Neural cell (in vitro differentiated cells): ENCODE data around the gene LGALS3BP. TPM values are rescaled to one million over a fixed set of nuclear protein-coding genes. Genes with fewer than 3 reads are reported as not detected.

ENCODE experiments used
- H2AFZ ChIP-seq: fragments of 200-600, 300-800 bp; sonication (generic), shearing (Covaris generic); 2 replicates; pipeline ENCODE4 v1.6.0; 2014; ENCODE audit warnings: low read depth, mild to moderate bottlenecking, antibody characterized with exemption, low read length, moderate library complexity
- H3F3A ChIP-seq: fragments of 200-600 bp; shearing (Covaris generic); 2 replicates; pipeline ENCODE4 v1.6.1; 2016; ENCODE audit warnings: mild to moderate bottlenecking, moderate library complexity, mixed read lengths, antibody characterized with exemption, low read length; ENCODE audit not compliant: insufficient read depth, poor library complexity, severe bottlenecking
- H3K27ac ChIP-seq: fragments of 200-600, 300-800 bp; sonication (generic), shearing (Covaris generic); 2 replicates; pipeline ENCODE4 v1.5.1; 2014; ENCODE audit warnings: mild to moderate bottlenecking, low read length, moderate library complexity
- H3K27me3 ChIP-seq: fragments of 300-800, 200-600 bp; sonication (generic), shearing (Covaris generic); 2 replicates; pipeline ENCODE4 v1.6.0; 2014; ENCODE audit warnings: mild to moderate bottlenecking, low read depth, low read length, moderate library complexity; ENCODE audit not compliant: insufficient read depth
- H3K36me3 ChIP-seq: fragments of 300-800, 200-600 bp; sonication (generic), shearing (Covaris generic); 2 replicates; pipeline ENCODE4 v1.5.1; 2014; ENCODE audit warnings: mild to moderate bottlenecking, antibody characterized with exemption, low read length, moderate library complexity; ENCODE audit not compliant: insufficient read depth
- H3K4me2 ChIP-seq: fragments of 300-800, 200-600 bp; sonication (generic), shearing (Covaris generic); 2 replicates; pipeline ENCODE4 v1.6.0; 2014; ENCODE audit warnings: mild to moderate bottlenecking, low read length
- H3K4me3 ChIP-seq: fragments of 300-800, 200-600 bp; sonication (generic), shearing (Covaris generic); 2 replicates; pipeline ENCODE4 v1.5.1; 2014; ENCODE audit warnings: mild to moderate bottlenecking, low read length, moderate library complexity
- H3K79me2 ChIP-seq: fragments of 200-600 bp; shearing (Covaris generic); replicated peaks from 2 replicates; pipeline ENCODE4 v1.6.0; 2014; ENCODE audit warnings: mild to moderate bottlenecking, low read length, moderate library complexity; ENCODE audit not compliant: insufficient read depth
- H3K9ac ChIP-seq: fragments of 300-800, 200-600 bp; sonication (generic), shearing (Covaris generic); 2 replicates; pipeline ENCODE4 v1.6.1; 2016; ENCODE audit warnings: mild to moderate bottlenecking, low read length, mixed read lengths
- H3K9me2 ChIP-seq: fragments of 200-600 bp; shearing (Covaris generic); 2 replicates; pipeline ENCODE4 v1.6.1; 2016; ENCODE audit warnings: mild to moderate bottlenecking, low read length, mixed read lengths; ENCODE audit not compliant: insufficient read depth
- H3K9me3 ChIP-seq: fragments of 200-600, 300-800 bp; sonication (generic), shearing (Covaris generic); 2 replicates; pipeline ENCODE4 v1.6.1; 2016; ENCODE audit warnings: mild to moderate bottlenecking, mixed run types, low read length, moderate library complexity, mixed read lengths
- H4K20me1 ChIP-seq: fragments of 200-600 bp; shearing (Covaris generic); 2 replicates; pipeline ENCODE4 v1.6.1; 2016; ENCODE audit warnings: mild to moderate bottlenecking, mixed run types; ENCODE audit not compliant: insufficient read depth
- CTCF ChIP-seq: fragments of 450-650 bp; IDR thresholded peaks from 2 replicates; pipeline ENCODE4 v1.5.1; 2014; ENCODE audit warnings: antibody characterized with exemption, mild to moderate bottlenecking, moderate library complexity; ENCODE audit not compliant: poor library complexity, severe bottlenecking
- EP300 ChIP-seq: fragments of 450-650 bp; conservative IDR thresholded peaks from 2 replicates; pipeline ENCODE4 v1.6.1; 2014; ENCODE audit warnings: antibody characterized with exemption, mild to moderate bottlenecking, moderate library complexity; ENCODE audit not compliant: poor library complexity, severe bottlenecking
- EZH2 ChIP-seq: fragments of 200-600, 300-800 bp; shearing (Covaris generic), sonication (generic); IDR thresholded peaks from 2 replicates; pipeline ENCODE4 v1.6.1; 2014; ENCODE audit warnings: antibody characterized with exemption, low read length, borderline replicate concordance, mild to moderate bottlenecking; ENCODE audit not compliant: insufficient read depth, poor library complexity, severe bottlenecking
- POLR2AphosphoS5 ChIP-seq: IDR thresholded peaks from 2 replicates; pipeline ENCODE4 v1.6.1; 2012
- RAD21 ChIP-seq: fragments of 450-650 bp; conservative IDR thresholded peaks from 2 replicates; pipeline ENCODE4 v1.6.1; 2014; ENCODE audit warnings: antibody characterized with exemption, mild to moderate bottlenecking, moderate library complexity
- REST ChIP-seq: IDR thresholded peaks from 2 replicates; pipeline ENCODE4 v1.6.1; 2012; ENCODE audit warnings: borderline replicate concordance
- TAF1 ChIP-seq: IDR thresholded peaks from 2 replicates; pipeline ENCODE4 v1.6.1; 2012; ENCODE audit warnings: low read depth
- polyA plus RNA-seq: library from polyadenylated mRNA; depleted of rRNA; stranded (reverse); fragments of >200 nt; gene quantifications from 2 replicates; pipeline ENCODE4 v1.2.3, GENCODE V29; 2014

The LGALS3BP gene
- polyA plus RNA-seq, 1 donor from 2014 or later = 5.4 TPM

GRCh38 chr17:78957128-78957527 is 22.6 kb downstream of the LGALS3BP start:
- no peak for TF ChIP-seq RAD21
- no peak overlapping the region for H3K27ac ChIP-seq

GRCh38 chr17:78956254-78956653 is 23.5 kb downstream of the LGALS3BP start:
- Histone ChIP-seq H3K4me3 (no peak overlapping the region), H3K4me2 (no peak overlapping the region), H3K36me3 (no peaks in the 10 kb centered on the region), H3K9me3 (no peaks in the 10 kb centered on the region), H3K27me3 (no peaks in the 10 kb centered on the region), H4K20me1 (no peaks in the 10 kb centered on the region), H3F3A (no peaks in the 10 kb centered on the region), H3K27ac (peak overlapping the region; percentile 84), H3K9me2 (no peaks in the 10 kb centered on the region), H3K9ac (no peak overlapping the region), H3K79me2 (no peaks in the 10 kb centered on the region), H2AFZ (no peak overlapping the region)
- TF ChIP-seq CTCF (no peak), POLR2AphosphoS5 (no peak), EZH2 (no peak), TAF1 (no peak)

More at GRCh38 chr17:78957128-78957527, 22.6 kb downstream of the LGALS3BP start:
- Histone ChIP-seq H3K4me3 (no peak overlapping the region), H3K79me2 (no peaks in the 10 kb centered on the region), H4K20me1 (no peaks in the 10 kb centered on the region), H3K9ac (no peak overlapping the region), H3F3A (no peaks in the 10 kb centered on the region), H2AFZ (no peak overlapping the region), H3K9me3 (no peaks in the 10 kb centered on the region), H3K27me3 (no peaks in the 10 kb centered on the region), H3K4me2 (no peak overlapping the region), H3K9me2 (no peaks in the 10 kb centered on the region), H3K36me3 (no peaks in the 10 kb centered on the region)

GRCh38 chr17:78954684-78955083 is 25.0 kb downstream of the LGALS3BP start:
- no peak overlapping the region for H2AFZ ChIP-seq
- H4K20me1 ChIP-seq = no peaks in the 10 kb centered on the region
- TF ChIP-seq TAF1 (no peak), CTCF (no peak), RAD21 (no peak), REST (no peak), EP300 (no peak)
- H3K27me3 ChIP-seq = no peaks in the 10 kb centered on the region
- no peaks in the 10 kb centered on the region for H3F3A ChIP-seq
- no peaks in the 10 kb centered on the region for H3K79me2 ChIP-seq
- H3K27ac ChIP-seq = peak overlapping the region; percentile 84
- H3K9me2 ChIP-seq = no peaks in the 10 kb centered on the region
- no peak overlapping the region for H3K4me2 ChIP-seq
- H3K4me3 ChIP-seq = peak overlapping the region; percentile 43
- H3K9ac ChIP-seq = peak overlapping the region; percentile 58
- no peaks in the 10 kb centered on the region for H3K36me3 ChIP-seq
- peaks cover 4% of the 10 kb centered on the region for H3K9me3 ChIP-seq
